CD14-positive monocyte (primary cell): ENCODE data around the gene PRDX4. TPM values are rescaled to one million over a fixed set of nuclear protein-coding genes. Genes with fewer than 3 reads are reported as not detected.

Experiments used
- DNase-seq, 3 donors: peaks; one replicate each; pipeline ENCODE4 v3.0.0-alpha.2; 2011 to 2022
- H2AFZ ChIP-seq: 2 replicates; pipeline ENCODE4 v1.6.0; 2012; ENCODE audit warnings: mild to moderate bottlenecking, low read depth, low read length, inconsistent platforms; ENCODE audit not compliant: insufficient read depth, poor library complexity, severe bottlenecking
- H3K27ac ChIP-seq, 2 donors: 1 replicate in 1 of 2; 2 replicates in 1 of 2; pipeline ENCODE4 v1.5.1; 2012 to 2013; ENCODE audit warnings: low read length in 2 of 2, control low read depth in 1 of 2, inconsistent platforms in 1 of 2, low read depth in 1 of 2, mild to moderate bottlenecking in 1 of 2
- H3K27me3 ChIP-seq, 2 donors: one replicate each; pipeline versions ENCODE4 v1.6.0 to v1.6.1; 2011 to 2013; ENCODE audit warnings: low read length in 2 of 2; ENCODE audit not compliant: control insufficient read depth in 2 of 2, insufficient read depth in 2 of 2
- H3K36me3 ChIP-seq, 2 donors: replicated peaks in 1 of 2; 1 replicate in 1 of 2; 2 replicates in 1 of 2; pipeline versions ENCODE4 v1.5.1 to v1.6.1; 2012 to 2013; ENCODE audit warnings: low read length in 2 of 2, control low read depth in 1 of 2, inconsistent platforms in 1 of 2, mild to moderate bottlenecking in 1 of 2; ENCODE audit not compliant: insufficient read depth in 2 of 2, control insufficient read depth in 1 of 2
- H3K4me1 ChIP-seq, 2 donors: 1 replicate in 1 of 2; 2 replicates in 1 of 2; pipeline versions ENCODE4 v1.5.1 to v1.6.1; 2012 to 2013; ENCODE audit warnings: low read length in 2 of 2, control low read depth in 1 of 2, inconsistent platforms in 1 of 2, mild to moderate bottlenecking in 1 of 2, moderate library complexity in 1 of 2; ENCODE audit not compliant: insufficient read depth in 2 of 2, control insufficient read depth in 1 of 2
- H3K4me2 ChIP-seq: replicated peaks from 2 replicates; pipeline ENCODE3; 2012; ENCODE audit warnings: low read length, moderate library complexity, mild to moderate bottlenecking; ENCODE audit not compliant: poor library complexity, severe bottlenecking; ENCODE audit errors: extremely low read depth
- H3K4me3 ChIP-seq, 3 experiments: fragments of 200-600 bp in 1 of 3; sonication (generic) in 1 of 3; replicated peaks in 1 of 3; 1 replicate in 2 of 3; 2 replicates in 1 of 3; pipeline ENCODE4 v1.5.1; 2011 to 2013; ENCODE audit warnings: low read length in 3 of 3, mild to moderate bottlenecking in 3 of 3, control low read depth in 2 of 3, low read depth in 2 of 3, inconsistent platforms in 1 of 3, moderate library complexity in 1 of 3
- H3K79me2 ChIP-seq: 2 replicates; pipeline ENCODE4 v1.6.0; 2012; ENCODE audit warnings: mild to moderate bottlenecking, control low read depth, inconsistent platforms, low read length, moderate library complexity; ENCODE audit not compliant: insufficient read depth
- H3K9ac ChIP-seq: 2 replicates; pipeline ENCODE4 v1.6.0; 2017; ENCODE audit warnings: low read length, mild to moderate bottlenecking; ENCODE audit not compliant: insufficient read depth, poor library complexity, severe bottlenecking
- H3K9me3 ChIP-seq, 2 donors: replicated peaks in 1 of 2; 1 replicate in 1 of 2; 2 replicates in 1 of 2; pipeline versions ENCODE4 v1.5.1 to v1.6.1; 2012 to 2013; ENCODE audit warnings: low read length in 2 of 2, control low read depth in 1 of 2; ENCODE audit not compliant: control insufficient read depth in 1 of 2, insufficient read depth in 1 of 2
- H4K20me1 ChIP-seq: 2 replicates; pipeline ENCODE4 v1.6.0; 2012; ENCODE audit warnings: mild to moderate bottlenecking, low read length, control low read depth, moderate library complexity; ENCODE audit not compliant: insufficient read depth
- H3K27ac Mint-ChIP-seq, 7 donors: one replicate each; pipeline ENCODE4 v1.8.0; 2020; ENCODE audit warnings: mild to moderate bottlenecking in 7 of 7, mixed read lengths in 7 of 7, moderate library complexity in 6 of 7, inconsistent platforms in 2 of 7
- H3K27me3 Mint-ChIP-seq, 3 donors: one replicate each; pipeline ENCODE4 v1.8.0; 2021 to 2022; ENCODE audit warnings: low read depth in 3 of 3, mild to moderate bottlenecking in 3 of 3, mixed read lengths in 3 of 3, moderate library complexity in 3 of 3, inconsistent platforms in 1 of 3
- H3K36me3 Mint-ChIP-seq, 2 donors: one replicate each; pipeline ENCODE4 v1.8.0; 2020; ENCODE audit warnings: mixed read lengths in 2 of 2, inconsistent platforms in 1 of 2, mild to moderate bottlenecking in 1 of 2
- H3K4me1 Mint-ChIP-seq: one replicate; pipeline ENCODE4 v1.8.0; 2020; ENCODE audit warnings: mild to moderate bottlenecking, mixed read lengths
- H3K4me3 Mint-ChIP-seq, 2 donors: one replicate each; pipeline ENCODE4 v1.8.0; 2020; ENCODE audit warnings: mild to moderate bottlenecking in 2 of 2, mixed read lengths in 2 of 2, moderate library complexity in 1 of 2
- H3K9me3 Mint-ChIP-seq, 7 donors: one replicate each; pipeline ENCODE4 v1.8.0; 2020 to 2022; ENCODE audit warnings: mixed read lengths in 7 of 7, mild to moderate bottlenecking in 6 of 7, moderate library complexity in 6 of 7, inconsistent platforms in 2 of 7
- WGBS: methylation state at CpG from one replicate; pipeline ENCODE4 v1.1.5; 2013; ENCODE audit warnings: missing lambda C conversion rate; ENCODE audit not compliant: insufficient coverage; 5-methylcytosine and 5-hydroxymethylcytosine counted together
- intact Hi-C, 2 donors: fragments of 100-400 bp; cut with micrococcal nuclease; formaldehyde crosslinking; loops; one replicate each; pipeline versions ENCODE4 v1.15.0 to v1.15.1; 2023
- polyA plus RNA-seq, 3 donors: library from polyadenylated mRNA; depleted of rRNA in 1 of 3; unstranded in 2 of 3; stranded (reverse) in 1 of 3; fragments of 300-500 nt in 2 of 3; fragments of >200 nt in 1 of 3; fragmentation: Illumina TruSeq in 2 of 3; gene quantifications; 1 replicate in 2 of 3; 2 replicates in 1 of 3; pipeline ENCODE4 v1.2.3, GENCODE V29; 2012 to 2021
- TF ChIP-seq, protein P1 (sequence below): fragments of 200-600 bp; IDR thresholded peaks from one replicate; pipeline ENCODE4 v1.8.0; 2022; ENCODE audit warnings: antibody characterized with exemption, mild to moderate bottlenecking

The PRDX4 gene
- polyA plus RNA-seq, 3 donors = 12.8 to 76.2 (median 60.6) TPM

DNA sequence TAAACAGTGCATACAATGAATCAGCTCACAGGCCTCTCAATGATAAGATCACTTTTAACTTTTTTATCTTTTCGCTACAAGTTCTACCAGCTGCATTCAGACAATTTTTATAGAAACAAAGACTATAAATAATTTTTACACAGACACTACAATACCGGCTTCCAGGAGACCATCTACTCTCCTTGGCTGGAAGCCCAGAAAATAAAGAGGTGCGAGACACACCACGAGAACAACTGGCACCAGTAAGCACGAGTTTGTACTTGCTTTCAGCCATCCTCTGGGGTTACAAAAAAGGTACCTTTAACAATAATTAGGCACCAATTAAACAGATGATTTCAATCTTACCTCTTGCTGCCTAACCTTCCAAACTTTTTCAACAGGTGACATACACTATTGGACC is 11.2 kb upstream of the PRDX4 start:
- H4K20me1 ChIP-seq = no peaks in the 10 kb centered on the region

DNA sequence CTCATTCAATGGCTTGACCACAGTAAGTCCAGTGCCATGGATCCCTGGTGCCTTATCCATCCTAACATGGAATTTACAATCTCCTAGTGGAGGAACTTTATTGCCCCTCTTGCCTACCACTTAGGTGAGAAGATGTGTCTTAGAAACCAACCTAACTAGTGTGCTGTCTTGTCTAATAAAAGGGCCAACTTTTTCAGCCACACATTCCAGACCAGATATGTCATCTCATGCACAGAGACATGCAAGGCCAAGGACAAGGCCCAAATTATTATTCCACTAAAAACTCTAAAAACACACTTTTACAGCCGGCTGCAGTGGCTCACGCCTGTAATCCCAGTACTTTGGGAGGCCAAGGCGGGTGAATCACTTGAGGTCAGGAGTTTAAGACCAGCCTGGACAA is 10.6 kb upstream of the PRDX4 start:
- H3K27ac Mint-ChIP-seq = no peak overlapping the region
- TF ChIP-seq, protein P1, sequence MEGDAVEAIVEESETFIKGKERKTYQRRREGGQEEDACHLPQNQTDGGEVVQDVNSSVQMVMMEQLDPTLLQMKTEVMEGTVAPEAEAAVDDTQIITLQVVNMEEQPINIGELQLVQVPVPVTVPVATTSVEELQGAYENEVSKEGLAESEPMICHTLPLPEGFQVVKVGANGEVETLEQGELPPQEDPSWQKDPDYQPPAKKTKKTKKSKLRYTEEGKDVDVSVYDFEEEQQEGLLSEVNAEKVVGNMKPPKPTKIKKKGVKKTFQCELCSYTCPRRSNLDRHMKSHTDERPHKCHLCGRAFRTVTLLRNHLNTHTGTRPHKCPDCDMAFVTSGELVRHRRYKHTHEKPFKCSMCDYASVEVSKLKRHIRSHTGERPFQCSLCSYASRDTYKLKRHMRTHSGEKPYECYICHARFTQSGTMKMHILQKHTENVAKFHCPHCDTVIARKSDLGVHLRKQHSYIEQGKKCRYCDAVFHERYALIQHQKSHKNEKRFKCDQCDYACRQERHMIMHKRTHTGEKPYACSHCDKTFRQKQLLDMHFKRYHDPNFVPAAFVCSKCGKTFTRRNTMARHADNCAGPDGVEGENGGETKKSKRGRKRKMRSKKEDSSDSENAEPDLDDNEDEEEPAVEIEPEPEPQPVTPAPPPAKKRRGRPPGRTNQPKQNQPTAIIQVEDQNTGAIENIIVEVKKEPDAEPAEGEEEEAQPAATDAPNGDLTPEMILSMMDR = no peak
- H3K4me3 Mint-ChIP-seq = no peak overlapping the region
- intact Hi-C loops = no loop called here
- H3K27me3 Mint-ChIP-seq = peaks cover 0 to 2% (median 0%) of the 10 kb centered on the region in 3 donors
- peaks cover 6% of the 10 kb centered on the region for H3K4me1 Mint-ChIP-seq
- H3K27ac ChIP-seq = no peak overlapping the region
- no peaks in the 10 kb centered on the region for H3K9me3 ChIP-seq
- no peak for DNase-seq
- H3K9me3 Mint-ChIP-seq = no peaks in the 10 kb centered on the region
- no peak overlapping the region for H3K9ac ChIP-seq
- WGBS = no CpG with 5 or more reads among the region's 3 CpGs
- no peaks in the 10 kb centered on the region for H4K20me1 ChIP-seq
- H3K4me1 ChIP-seq = no peaks in the 10 kb centered on the region
- H3K79me2 ChIP-seq = no peaks in the 10 kb centered on the region
- H3K4me2 ChIP-seq = no peak overlapping the region
- H3K4me3 ChIP-seq = no peak overlapping the region
- H3K36me3 Mint-ChIP-seq = no peaks in the 10 kb centered on the region
- no peak overlapping the region for H2AFZ ChIP-seq
- no peaks in the 10 kb centered on the region for H3K36me3 ChIP-seq
- no peaks in the 10 kb centered on the region for H3K27me3 ChIP-seq

More for the DNA sequence above, 11.2 kb upstream of the PRDX4 start:
- Mint-ChIP-seq H3K9me3 (peaks cover 0 to 1% (median 0%) of the 10 kb centered on the region in 7 donors), H3K27me3 (peaks cover 0 to 4% (median 2%) of the 10 kb centered on the region in 3 donors), H3K36me3 (no peaks in the 10 kb centered on the region), H3K27ac (no peak overlapping the region), H3K4me3 (no peak overlapping the region), H3K4me1 (peaks cover 6% of the 10 kb centered on the region)
- Histone ChIP-seq H3K79me2 (no peaks in the 10 kb centered on the region), H3K4me3 (no peak overlapping the region), H2AFZ (no peak overlapping the region), H3K27ac (no peak overlapping the region), H3K36me3 (no peaks in the 10 kb centered on the region), H3K4me1 (no peaks in the 10 kb centered on the region), H3K4me2 (no peak overlapping the region), H3K27me3 (no peaks in the 10 kb centered on the region), H3K9me3 (no peaks in the 10 kb centered on the region), H3K9ac (no peak overlapping the region)
- no peak for DNase-seq
- intact Hi-C loops = no loop called here
- TF ChIP-seq, protein P1 = no peak
- 40% methylated on average over 4 of the region's 5 CpGs for WGBS
